HG03469 (cell line): ENCODE data around the gene LCT.
"Not testable (repeated sequence)": the region's sequence is repeated elsewhere in the genome, so short reads cannot be mapped to it uniquely, and the experiment has no call there.

ENCODE experiments used
- ATAC-seq: cut with Tn5 transposase; IDR thresholded peaks from one replicate; pipeline ENCODE4 v1.9.1; 2021; ENCODE audit warnings: mild to moderate bottlenecking, moderate library complexity, moderate number of reproducible peaks; ENCODE audit not compliant: unreplicated experiment

Gene LCT

GRCh38 chr2:135798275-135798705 is 38.7 kb downstream of the LCT start:
- no peak for ATAC-seq

- ATAC-seq, result peak; percentile 47
These were observed 39.3 kb downstream of the LCT start for GRCh38 chr2:135797497-135798274.

- ATAC-seq, result no peak
These were observed 40.4 kb downstream of the LCT start for GRCh38 chr2:135796606-135797005.

- not testable (repeated sequence) for ATAC-seq
These were observed 41.3 kb downstream of the LCT start for GRCh38 chr2:135795641-135796040.

GRCh38 chr2:135792401-135793150 is 44.4 kb downstream of the LCT start:
- ATAC-seq, result no peak

- no peak for ATAC-seq
These were observed 45.4 kb downstream of the LCT start for GRCh38 chr2:135791418-135792190.

- no peak for ATAC-seq
These were observed 46.6 kb downstream of the LCT start for GRCh38 chr2:135790423-135790822.

GRCh38 chr2:135786823-135787222 is 50.2 kb downstream of the LCT start:
- ATAC-seq, result no peak

- ATAC-seq, result no peak
These were observed 52.0 kb downstream of the LCT start for GRCh38 chr2:135785032-135785431.

- no peak for ATAC-seq
These were observed 53.5 kb downstream of the LCT start for GRCh38 chr2:135783439-135783838.

- ATAC-seq, result no peak
These were observed 54.8 kb downstream of the LCT start for GRCh38 chr2:135782231-135782630.

GRCh38 chr2:135776367-135776766 is 60.6 kb downstream of the LCT start:
- no peak for ATAC-seq

GRCh38 chr2:135775420-135775819 is 61.6 kb downstream of the LCT start:
- no peak for ATAC-seq

- no peak for ATAC-seq
These were observed 63.1 kb downstream of the LCT start for GRCh38 chr2:135773917-135774316.

GRCh38 chr2:135773319-135773718 is 63.7 kb downstream of the LCT start:
- no peak for ATAC-seq

GRCh38 chr2:135768863-135769262 is 68.1 kb downstream of the LCT start:
- ATAC-seq, result no peak

GRCh38 chr2:135762530-135762929 is 74.5 kb downstream of the LCT start:
- ATAC-seq, result no peak

- ATAC-seq, result no peak
These were observed 75.0 kb downstream of the LCT start for GRCh38 chr2:135762022-135762421.

GRCh38 chr2:135756692-135757091 is 80.3 kb downstream of the LCT start:
- ATAC-seq, result no peak

GRCh38 chr2:135755573-135755972 is 81.4 kb downstream of the LCT start:
- no peak for ATAC-seq

- no peak for ATAC-seq
These were observed 91.4 kb downstream of the LCT start for GRCh38 chr2:135745545-135745944.
